ENCODE measurements around the gene MYT1. TPM values are rescaled to one million over a fixed set of nuclear protein-coding genes. Genes with fewer than 3 reads are reported as not detected.
"Not testable (repeated sequence)": the region's sequence is repeated elsewhere in the genome, so short reads cannot be mapped to it uniquely, and the experiment has no call there.

MYT1 gene
- 0.16 to 0.34 TPM (median 0.20 TPM) in 3 replicates for total RNA-seq

DNA sequence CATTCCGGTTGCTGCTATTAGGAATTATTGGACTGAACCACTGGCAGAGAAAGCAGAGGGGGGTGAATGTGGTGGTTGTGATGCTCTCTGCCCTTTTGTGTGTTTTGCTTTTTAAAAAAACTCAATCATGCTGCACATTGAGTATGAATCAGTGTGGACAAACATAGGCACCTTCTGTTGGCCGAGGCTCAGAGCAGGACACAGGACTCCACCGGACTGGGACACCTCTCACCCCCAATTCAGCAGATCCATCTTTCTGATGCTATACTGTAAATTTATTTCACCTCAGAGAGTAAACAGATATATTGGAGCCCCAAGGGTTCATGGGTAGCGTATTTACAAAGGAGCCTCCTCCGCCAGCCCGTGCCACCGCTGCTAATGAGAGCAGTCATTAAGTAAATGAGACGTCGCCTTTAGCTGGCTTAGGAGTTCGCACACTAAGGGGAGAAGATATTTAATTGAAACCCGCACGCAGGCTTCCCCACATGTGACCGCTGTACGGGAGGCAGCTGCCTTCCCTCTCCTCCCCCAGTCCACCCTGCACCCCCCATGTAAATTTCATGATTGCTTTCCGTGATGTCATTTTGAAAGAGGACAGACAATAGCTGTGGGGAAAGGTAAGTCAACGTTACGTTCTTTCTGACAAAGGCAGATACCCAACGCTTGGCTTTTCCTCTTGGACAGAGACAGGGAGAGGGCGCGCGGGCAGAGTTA lies at the start of gene MYT1:
TSS of gene MYT1 (plus strand) at position 330 of the 714 bp plus-strand sequence. CDS start 34,410 bp downstream, outside the sequence.
- Mint-ChIP-seq H3K27ac (no peak within 1 kb of the TSS), H3K4me1 (peaks cover 5% of the 10 kb centered on the region)
- no peak for TF ChIP-seq CTCF (IDR thresholded peaks at IDR 0.05; ENCODE audit: unreplicated experiment)

DNA sequence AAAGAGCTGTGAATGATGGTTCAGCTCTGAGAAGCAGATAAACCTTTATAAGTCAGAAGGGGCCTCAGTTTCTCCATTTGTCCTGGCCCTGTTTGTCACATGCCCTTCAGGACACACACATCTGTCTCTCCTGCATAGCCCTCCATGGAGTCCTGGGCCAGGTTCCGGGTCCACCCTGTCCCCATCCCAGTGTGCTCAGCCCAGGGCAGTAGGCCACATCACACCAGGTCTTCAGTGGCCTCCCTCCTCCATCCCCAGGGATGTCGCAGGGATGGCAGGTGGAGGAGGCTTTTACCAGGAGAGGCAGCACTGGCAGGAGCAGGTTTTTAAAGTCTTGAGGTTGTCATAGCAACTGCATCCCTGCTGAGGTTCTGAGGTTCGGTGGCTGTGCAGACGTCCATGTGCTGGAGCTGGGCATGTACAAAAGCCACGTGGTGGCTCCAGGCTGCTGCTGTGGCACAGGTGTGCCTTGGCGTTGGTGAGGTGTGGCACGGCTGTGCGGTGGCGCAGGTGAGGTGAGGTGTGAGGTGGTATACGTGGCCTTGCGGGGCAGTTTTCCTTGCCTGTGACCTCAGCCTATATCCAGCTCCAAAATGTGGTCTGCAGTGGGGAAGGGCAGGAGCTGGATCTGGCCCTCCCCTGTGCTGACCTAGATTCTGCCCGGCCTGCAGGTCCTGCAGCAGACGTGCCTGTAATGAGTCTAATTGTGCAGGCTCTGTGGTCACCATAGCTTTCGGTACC lies 48.9 kb upstream of the MYT1 start:
- no peak for TF ChIP-seq CTCF (IDR thresholded peaks at IDR 0.05; ENCODE audit: unreplicated experiment)
- Mint-ChIP-seq H3K27ac (no peak overlapping the region), H3K27me3 (ENCODE audit: low read depth) (peaks cover 2% of the 10 kb centered on the region), H3K4me1 (peaks cover 5% of the 10 kb centered on the region), H3K36me3 (no peaks in the 10 kb centered on the region), H3K4me3 (no peak overlapping the region), H3K9me3 (no peaks in the 10 kb centered on the region)
- DNase-seq (ENCODE audit: low spot score in 2 of 2, unreplicated experiment in 2 of 2): peak in 1 of 2 experiments; percentile 27

More for the DNA sequence above, at the start of gene MYT1:
- no peaks in the 10 kb centered on the region for H3K36me3 Mint-ChIP-seq
- no peaks in the 10 kb centered on the region for H3K9me3 Mint-ChIP-seq
- H3K27me3 Mint-ChIP-seq (ENCODE audit: low read depth): peaks cover 89% of the 10 kb centered on the region
- no peak within 1 kb of the TSS for H3K4me3 Mint-ChIP-seq
- no peak for DNase-seq (ENCODE audit: low spot score in 2 of 2, unreplicated experiment in 2 of 2)

DNA sequence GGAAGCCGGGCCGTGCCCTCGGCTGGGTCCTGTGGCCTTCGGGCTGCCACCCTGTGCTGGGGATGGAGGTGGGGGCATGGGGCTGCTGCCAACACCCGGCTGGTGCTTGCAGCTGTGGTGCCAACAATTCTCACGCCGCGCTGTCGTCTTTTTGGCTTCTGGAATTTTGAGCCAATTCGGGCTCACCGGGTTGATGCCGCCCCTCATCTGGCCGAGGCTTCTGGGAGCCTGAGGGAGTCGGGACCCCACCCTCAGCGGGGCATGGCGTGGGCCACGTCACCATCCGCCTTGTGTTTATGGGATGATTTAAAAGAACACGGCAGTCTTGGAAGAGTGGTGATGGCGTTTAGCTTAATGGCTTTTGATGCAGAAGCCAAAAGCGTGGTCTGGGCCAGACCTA lies 48.2 kb upstream of the MYT1 start:
- peak in 1 of 2 experiments; percentile 34 for DNase-seq (ENCODE audit: low spot score in 2 of 2, unreplicated experiment in 2 of 2)
- no peaks in the 10 kb centered on the region for H3K36me3 Mint-ChIP-seq
- no peak overlapping the region for H3K4me3 Mint-ChIP-seq

GRCh38 chr20:64116541-64117431 lies 47.5 kb upstream of the MYT1 start:
- no peaks in the 10 kb centered on the region for H3K9me3 Mint-ChIP-seq
- H3K27ac Mint-ChIP-seq: no peak overlapping the region
- TF ChIP-seq CTCF (IDR thresholded peaks at IDR 0.05; ENCODE audit: unreplicated experiment): no peak
- peaks cover 5% of the 10 kb centered on the region for H3K4me1 Mint-ChIP-seq
- peaks cover 14% of the 10 kb centered on the region for H3K27me3 Mint-ChIP-seq (ENCODE audit: low read depth)
- no peaks in the 10 kb centered on the region for H3K36me3 Mint-ChIP-seq
- peak in 1 of 2 experiments; percentile 4 for DNase-seq (ENCODE audit: low spot score in 2 of 2, unreplicated experiment in 2 of 2)
- no peak overlapping the region for H3K4me3 Mint-ChIP-seq

More for the DNA sequence above, 48.2 kb upstream of the MYT1 start:
- peaks cover 5% of the 10 kb centered on the region for H3K4me1 Mint-ChIP-seq
- H3K27me3 Mint-ChIP-seq (ENCODE audit: low read depth): peaks cover 7% of the 10 kb centered on the region
- H3K27ac Mint-ChIP-seq: no peak overlapping the region
- H3K9me3 Mint-ChIP-seq: no peaks in the 10 kb centered on the region
- TF ChIP-seq CTCF (IDR thresholded peaks at IDR 0.05; ENCODE audit: unreplicated experiment): no peak

- peaks cover 21% of the 10 kb centered on the region for H3K27me3 Mint-ChIP-seq (ENCODE audit: low read depth)
- not testable (repeated sequence) for H3K36me3 Mint-ChIP-seq; H3K9me3 Mint-ChIP-seq; H3K4me1 Mint-ChIP-seq; DNase-seq (ENCODE audit: low spot score in 2 of 2, unreplicated experiment in 2 of 2); H3K27ac Mint-ChIP-seq; H3K4me3 Mint-ChIP-seq
These were observed 46.8 kb upstream of the MYT1 start for GRCh38 chr20:64117432-64117777.
